PC-9 (cell line): Measurements from ENCODE around the gene ME3. TPM values are rescaled to one million over a fixed set of nuclear protein-coding genes. Genes with fewer than 3 reads are reported as not detected.

Experiments
- BruUV-seq: library from RNA; stranded (reverse); fragments of 400-500 nt; replicated peaks from 2 replicates; lab custom pipeline; 2021; lab: Mats Ljungman, UMichigan
- CTCF ChIA-PET: fragments of 300-600 bp; sonication (Branson Sonifier 250); formaldehyde crosslinking; loops from one replicate; lab custom pipeline; 2022; ENCODE audit warnings: antibody characterized with exemption; lab: Charles Lee
- POLR2A ChIA-PET: fragments of 300-600 bp; sonication (Branson Sonifier 250); formaldehyde crosslinking; loops from one replicate; lab custom pipeline; 2022; ENCODE audit warnings: antibody characterized with exemption; ENCODE audit not compliant: unreplicated experiment; lab: Charles Lee
- DNase-seq, 2 experiments: peaks; one replicate each; pipeline versions ENCODE4 v3.0.0 to v3.0.0-alpha.2; 2015 to 2022; ENCODE audit warnings: mixed read lengths in 1 of 2
- H2AFZ ChIP-seq: fragments of 200-600 bp; sonication (generic); 2 replicates; pipeline ENCODE4 v1.8.1; 2017; ENCODE audit warnings: antibody characterized with exemption
- H3F3A ChIP-seq: fragments of 200-600 bp; sonication (generic); 2 replicates; pipeline ENCODE4 v1.8.1; 2017; ENCODE audit warnings: antibody characterized with exemption, mild to moderate bottlenecking, low read depth; ENCODE audit not compliant: insufficient read depth
- H3K27ac ChIP-seq: fragments of 200-600 bp; sonication (generic); 2 replicates; pipeline ENCODE4 v1.6.1; 2016; ENCODE audit warnings: mixed run types
- H3K27me3 ChIP-seq: fragments of 200-600 bp; sonication (generic); 2 replicates; pipeline ENCODE4 v1.6.1; 2016; ENCODE audit warnings: low read depth, mixed run types; ENCODE audit not compliant: insufficient read depth
- H3K36me3 ChIP-seq: fragments of 200-600 bp; sonication (generic); 2 replicates; pipeline ENCODE4 v1.6.1; 2016; ENCODE audit warnings: low read depth, mixed run types
- H3K4me1 ChIP-seq: fragments of 200-600 bp; sonication (generic); replicated peaks from 2 replicates; pipeline ENCODE4 v1.6.1; 2016; ENCODE audit warnings: mixed run types; ENCODE audit not compliant: insufficient read depth
- H3K4me2 ChIP-seq: fragments of 200-600 bp; sonication (generic); 2 replicates; pipeline ENCODE4 v1.6.1; 2017; ENCODE audit warnings: mixed run types
- H3K4me3 ChIP-seq: fragments of 200-600 bp; sonication (generic); 2 replicates; pipeline ENCODE4 v1.6.1; 2016; ENCODE audit warnings: mixed run types
- H3K79me2 ChIP-seq: fragments of 200-600 bp; sonication (generic); 2 replicates; pipeline ENCODE4 v1.6.1; 2017; ENCODE audit warnings: low read depth, mixed run types
- H3K9me2 ChIP-seq: fragments of 200-600 bp; sonication (generic); 2 replicates; pipeline ENCODE4 v1.8.1; 2017; ENCODE audit warnings: mild to moderate bottlenecking; ENCODE audit not compliant: insufficient read depth
- H3K9me3 ChIP-seq: fragments of 200-600 bp; sonication (generic); 2 replicates; pipeline ENCODE4 v1.8.1; 2016; ENCODE audit warnings: low read depth; ENCODE audit not compliant: insufficient read depth
- H4K20me1 ChIP-seq: fragments of 200-600 bp; sonication (generic); 2 replicates; pipeline ENCODE4 v1.8.1; 2017; ENCODE audit not compliant: insufficient read depth
- CTCF ChIP-seq: fragments of 200-600 bp; sonication (generic); conservative IDR thresholded peaks from 2 replicates; pipeline ENCODE4 v1.6.1; 2017; ENCODE audit warnings: mixed run types, antibody characterized with exemption, mild to moderate bottlenecking, moderate library complexity
- EZH2 ChIP-seq: fragments of 200-600 bp; sonication (generic); IDR thresholded peaks from 2 replicates; pipeline ENCODE4 v1.8.0; 2017; ENCODE audit warnings: antibody characterized with exemption, low read depth
- intact Hi-C: fragments of 100-400 bp; cut with micrococcal nuclease; formaldehyde crosslinking; loops from one replicate; pipeline ENCODE4 v1.10.0; 2022; ENCODE audit not compliant: unreplicated experiment
- total RNA-seq: library from RNA; stranded (reverse); gene quantifications from 2 replicates; pipeline ENCODE4 v1.2.3, GENCODE V29; 2021

The ME3 gene
- total RNA-seq, 1 experiment from 2014 or later = 34.0 TPM

- DNase-seq = no peak
These were observed 184.7 kb downstream of the ME3 start for GRCh38 chr11:86487671-86488070.

GRCh38 chr11:86486261-86487030 lies 186.0 kb downstream of the ME3 start:
- H3K27ac ChIP-seq = peak overlapping the region; percentile 97
- peak overlapping the region; percentile 8; the same call in 1 of the 2 replicates for H3K4me2 ChIP-seq
- no peak for TF ChIP-seq EZH2
- TF ChIP-seq CTCF = no peak
- CTCF ChIA-PET = no interaction called here
- no TSS peak for BruUV-seq
- H3K4me3 ChIP-seq = no peak overlapping the region
- no peaks in the 10 kb centered on the region for H4K20me1 ChIP-seq
- peak; percentile 37 to 82 for DNase-seq
- peaks cover 43% of the 10 kb centered on the region for H3F3A ChIP-seq
- peaks cover 50% of the 10 kb centered on the region for H3K4me1 ChIP-seq
- no peaks in the 10 kb centered on the region for H3K79me2 ChIP-seq
- intact Hi-C loops = no loop called here
- H3K27me3 ChIP-seq = no peaks in the 10 kb centered on the region
- no peaks in the 10 kb centered on the region for H3K9me3 ChIP-seq
- H3K36me3 ChIP-seq = 0 out of 2 replicates have a peak, but pooled peaks cover 4% of the 10 kb centered on the region
- POLR2A ChIA-PET = no interaction called here
- H2AFZ ChIP-seq = no peak overlapping the region
- no peaks in the 10 kb centered on the region for H3K9me2 ChIP-seq

More at GRCh38 chr11:86487671-86488070, 184.7 kb downstream of the ME3 start:
- POLR2A ChIA-PET = no interaction called here
- Histone ChIP-seq H3K27me3 (no peaks in the 10 kb centered on the region), H3K9me2 (no peaks in the 10 kb centered on the region), H3K36me3 (no peaks in the 10 kb centered on the region), H3K9me3 (no peaks in the 10 kb centered on the region), H3K79me2 (no peaks in the 10 kb centered on the region), H3K4me2 (no peak overlapping the region), H3K4me3 (no peak overlapping the region), H2AFZ (no peak overlapping the region), H3F3A (peaks cover 37% of the 10 kb centered on the region), H4K20me1 (no peaks in the 10 kb centered on the region), H3K4me1 (peaks cover 44% of the 10 kb centered on the region), H3K27ac (no peak overlapping the region)
- CTCF ChIA-PET = no interaction called here
- no TSS peak for BruUV-seq
- intact Hi-C loops = no loop called here
- TF ChIP-seq CTCF = no peak
- no peak for TF ChIP-seq EZH2

DNA sequence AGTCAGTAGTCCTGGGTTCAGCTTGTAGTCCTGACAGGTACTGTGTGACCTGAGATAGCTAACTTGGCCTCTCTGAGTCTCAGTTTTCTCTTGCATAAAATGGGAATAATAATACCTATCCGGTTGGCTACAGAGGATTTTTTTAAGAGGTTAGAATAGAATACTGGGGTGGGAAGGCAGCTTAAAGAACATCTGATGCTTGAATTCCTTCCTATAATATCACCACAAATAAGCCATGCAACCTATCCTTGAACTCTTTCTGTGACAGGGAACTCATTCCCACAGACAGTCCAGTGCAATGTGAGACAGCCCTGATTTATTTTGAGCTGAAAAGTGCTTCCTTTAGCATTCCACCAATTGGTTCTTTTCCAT lies 187.6 kb downstream of the ME3 start:
- Histone ChIP-seq H3K36me3 (0 out of 2 replicates have a peak, but pooled peaks cover 4% of the 10 kb centered on the region), H4K20me1 (no peaks in the 10 kb centered on the region), H3K27me3 (no peaks in the 10 kb centered on the region), H3K27ac (peak overlapping the region; percentile 97), H3K4me1 (peaks cover 50% of the 10 kb centered on the region), H3K4me2 (peak overlapping the region; percentile 63), H3K9me2 (no peaks in the 10 kb centered on the region), H3K79me2 (no peaks in the 10 kb centered on the region), H2AFZ (no peak overlapping the region), H3K9me3 (no peaks in the 10 kb centered on the region), H3F3A (peaks cover 43% of the 10 kb centered on the region), H3K4me3 (peak overlapping the region; percentile 4; the same call in 1 of the 2 replicates)
- no peak for TF ChIP-seq CTCF
- ChIA-PET CTCF (interaction anchor here (0.7 to 1.2 kb wide), 3 partner anchors 14 to 108 kb away, joined by 3 read pairs; no protein-coding TSS in a partner anchor), POLR2A (interaction anchor here (0.6 to 1.7 kb wide), 6 partner anchors 12 to 326 kb away, joined by 3 to 22 read pairs (median 18); partner anchors contain the start of gene ME3)
- BruUV-seq = TSS peak; percentile 90
- no peak for DNase-seq
- intact Hi-C loops = loop anchor here (1.0 to 5.0 kb wide), 7 partner anchors 13 to 259 kb away; no protein-coding TSS in a partner anchor
